Measurements from ENCODE around the gene SIMC1.
"Not testable (repeated sequence)": the region's sequence is repeated elsewhere in the genome, so short reads cannot be mapped to it uniquely, and the experiment has no call there.

SIMC1 gene

GRCh38 chr5:176237971-176238644 is at the start of gene SIMC1:
SIMC1 (plus strand) TSS chr5:176238424; CDS start chr5:176238509, 85 bp downstream.
- DNase-seq: peak; percentile 13

- DNase-seq: no peak
Measured at GRCh38 chr5:176188506-176189193, 49.6 kb upstream of the SIMC1 start.

- no peak for DNase-seq
Measured at GRCh38 chr5:176189857-176190256, 48.4 kb upstream of the SIMC1 start.

GRCh38 chr5:176190886-176191755 is 47.1 kb upstream of the SIMC1 start:
- no peak for DNase-seq

GRCh38 chr5:176192094-176192721 is 46.0 kb upstream of the SIMC1 start:
- DNase-seq: no peak

- not testable (repeated sequence) for DNase-seq
Measured at GRCh38 chr5:176192722-176193117, 45.5 kb upstream of the SIMC1 start.

- DNase-seq: not testable (repeated sequence)
Measured at GRCh38 chr5:176193636-176194035, 44.6 kb upstream of the SIMC1 start.

GRCh38 chr5:176194238-176195083 is 43.8 kb upstream of the SIMC1 start:
- DNase-seq: not testable (repeated sequence)

GRCh38 chr5:176195084-176195413 is 43.2 kb upstream of the SIMC1 start:
- not testable (repeated sequence) for DNase-seq

- DNase-seq: not testable (repeated sequence)
Measured at GRCh38 chr5:176195487-176196207, 42.6 kb upstream of the SIMC1 start.

GRCh38 chr5:176196781-176197180 is 41.4 kb upstream of the SIMC1 start:
- DNase-seq: not testable (repeated sequence)

GRCh38 chr5:176197234-176197858 is 40.9 kb upstream of the SIMC1 start:
- not testable (repeated sequence) for DNase-seq

- not testable (repeated sequence) for DNase-seq
Measured at GRCh38 chr5:176198299-176198698, 39.9 kb upstream of the SIMC1 start.

GRCh38 chr5:176198991-176199733 is 39.1 kb upstream of the SIMC1 start:
- not testable (repeated sequence) for DNase-seq

- not testable (repeated sequence) for DNase-seq
Measured at GRCh38 chr5:176199803-176200399, 38.3 kb upstream of the SIMC1 start.

- no peak for DNase-seq
Measured at GRCh38 chr5:176201811-176202210, 36.4 kb upstream of the SIMC1 start.

- DNase-seq: no peak
Measured at GRCh38 chr5:176203086-176203485, 35.1 kb upstream of the SIMC1 start.

GRCh38 chr5:176203535-176203934 is 34.7 kb upstream of the SIMC1 start:
- not testable (repeated sequence) for DNase-seq

GRCh38 chr5:176214466-176215021 is 23.7 kb upstream of the SIMC1 start:
- DNase-seq: not testable (repeated sequence)

Data from EL (cell line).